HG03066 (cell line): ENCODE measurements around the gene PDXDC1.
"Not testable (repeated sequence)": the region's sequence is repeated elsewhere in the genome, so short reads cannot be mapped to it uniquely, and the experiment has no call there.

Experiments
- ATAC-seq: cut with Tn5 transposase; IDR thresholded peaks from one replicate; pipeline ENCODE4 v1.9.1; 2021; ENCODE audit warnings: low read depth; ENCODE audit not compliant: unreplicated experiment

Gene PDXDC1

DNA sequence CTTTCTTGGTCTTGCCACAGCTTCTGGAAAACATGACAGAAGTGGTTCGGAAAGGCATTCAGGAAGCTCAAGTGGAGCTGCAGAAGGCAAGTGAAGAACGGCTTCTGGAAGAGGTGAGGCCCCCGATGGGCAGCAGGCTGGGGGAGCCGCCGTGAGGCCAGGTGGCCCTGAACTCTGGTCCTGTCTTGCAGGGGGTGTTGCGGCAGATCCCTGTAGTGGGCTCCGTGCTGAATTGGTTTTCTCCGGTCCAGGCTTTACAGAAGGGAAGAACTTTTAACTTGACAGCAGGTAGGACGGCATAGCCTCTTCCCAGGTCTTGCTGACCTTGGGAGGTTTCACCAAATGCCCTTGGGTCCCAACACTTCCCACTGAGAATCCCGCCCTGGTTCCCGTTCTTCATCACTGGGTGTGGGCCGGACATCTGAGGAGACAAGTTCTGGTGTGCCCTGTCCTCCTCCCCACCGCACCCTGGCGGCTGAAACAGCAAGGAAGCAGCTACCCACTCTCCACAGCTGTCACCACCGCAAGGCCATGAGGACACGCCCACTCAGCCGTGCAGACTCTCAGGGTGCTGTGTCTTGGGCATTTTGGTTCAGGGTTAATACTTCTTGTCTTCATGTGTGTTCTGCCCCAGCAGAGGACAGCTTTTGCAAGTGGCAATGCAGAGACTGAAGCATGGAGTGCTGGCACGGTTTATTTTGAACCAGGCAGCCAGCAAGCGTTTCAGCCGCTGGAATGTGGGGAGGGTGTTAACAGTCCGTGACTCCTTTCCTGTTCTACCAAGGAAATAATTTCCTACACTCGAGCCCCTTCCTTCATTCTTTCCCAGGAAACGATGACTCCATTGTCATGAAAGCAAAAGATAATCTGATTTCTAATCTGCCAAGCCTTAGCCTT, 59.7 kb downstream of the PDXDC1 start:
- no peak for ATAC-seq

DNA sequence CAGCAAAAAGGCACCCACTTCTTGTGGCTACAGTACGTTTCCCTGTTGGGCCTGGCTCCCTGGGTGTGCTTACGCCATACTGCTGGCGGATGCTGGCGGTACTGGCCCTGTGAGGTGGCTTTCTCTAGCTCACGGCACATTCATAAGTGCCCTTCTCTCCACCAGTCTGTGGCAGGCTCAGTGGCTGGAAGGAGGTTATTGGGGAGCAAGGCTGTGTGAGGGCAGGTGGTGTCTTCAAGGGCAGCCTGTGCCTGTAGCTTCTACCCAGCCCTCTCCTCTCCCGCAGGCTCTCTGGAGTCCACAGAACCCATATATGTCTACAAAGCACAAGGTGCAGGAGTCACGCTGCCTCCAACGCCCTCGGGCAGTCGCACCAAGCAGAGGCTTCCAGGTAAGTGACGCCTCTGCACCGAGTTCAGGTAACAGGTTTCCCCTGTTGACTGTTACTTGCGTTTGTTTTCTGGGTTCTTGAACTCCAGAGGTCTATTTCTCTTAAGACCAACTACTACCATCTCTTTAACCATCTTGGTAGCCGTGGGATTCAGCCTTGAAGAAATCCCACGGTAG, 60.4 kb downstream of the PDXDC1 start:
- ATAC-seq: no peak

DNA sequence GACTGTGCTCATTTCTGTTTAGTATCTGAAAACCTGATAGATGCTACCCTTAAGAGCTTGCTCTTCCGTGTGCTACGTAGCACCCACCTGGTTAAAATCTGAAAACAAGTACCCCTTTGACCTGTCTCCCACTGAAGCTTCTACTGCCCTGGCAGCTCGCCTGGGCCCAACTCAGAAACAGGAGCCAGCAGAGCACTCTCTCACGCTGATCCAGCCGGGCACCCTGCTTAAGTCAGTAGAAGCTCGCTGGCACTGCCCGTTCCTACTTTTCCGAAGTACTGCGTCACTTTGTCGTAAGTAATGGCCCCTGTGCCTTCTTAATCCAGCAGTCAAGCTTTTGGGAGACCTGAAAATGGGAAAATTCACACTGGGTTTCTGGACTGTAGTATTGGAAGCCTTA, 62.2 kb downstream of the PDXDC1 start:
- no peak for ATAC-seq

DNA sequence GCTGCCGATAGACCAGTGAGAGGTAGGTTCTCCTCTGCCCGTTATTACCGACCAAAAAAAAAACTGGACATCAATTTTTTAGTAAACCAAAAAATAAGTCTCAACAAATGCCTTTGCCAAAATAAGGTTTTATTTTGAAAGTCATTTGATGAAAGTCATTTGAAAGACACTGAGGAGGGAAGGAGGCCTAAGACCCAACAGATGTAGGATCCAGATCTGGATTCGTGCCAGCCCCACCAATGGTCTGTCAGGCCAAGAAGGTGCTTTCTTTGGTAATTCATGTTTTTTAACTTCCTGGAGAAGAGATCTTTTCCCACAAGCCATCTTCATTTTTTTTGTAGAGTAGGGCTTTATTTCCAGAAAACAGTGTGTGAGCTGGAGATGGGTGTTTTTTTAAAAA, 62.9 kb downstream of the PDXDC1 start:
- ATAC-seq: no peak

DNA sequence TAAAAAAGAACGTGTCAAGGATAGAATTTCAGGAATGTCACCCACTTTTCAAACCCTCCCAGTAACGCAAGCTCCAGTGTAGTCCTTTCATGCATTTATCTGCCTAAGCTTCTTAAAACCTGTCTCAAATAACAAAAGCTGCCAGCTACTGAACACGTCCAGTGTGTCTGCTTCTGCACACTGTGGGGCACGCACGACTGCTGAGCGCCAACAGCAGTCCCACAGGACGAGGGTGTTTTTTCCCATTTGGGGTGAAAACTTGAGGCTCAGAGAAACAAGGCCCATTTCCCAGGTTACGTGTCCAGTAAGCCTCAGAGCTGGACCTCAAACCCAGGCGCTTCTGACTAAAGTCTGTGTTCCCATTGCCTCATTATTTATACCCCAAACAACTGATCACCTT, 63.9 kb downstream of the PDXDC1 start:
- ATAC-seq: no peak

DNA sequence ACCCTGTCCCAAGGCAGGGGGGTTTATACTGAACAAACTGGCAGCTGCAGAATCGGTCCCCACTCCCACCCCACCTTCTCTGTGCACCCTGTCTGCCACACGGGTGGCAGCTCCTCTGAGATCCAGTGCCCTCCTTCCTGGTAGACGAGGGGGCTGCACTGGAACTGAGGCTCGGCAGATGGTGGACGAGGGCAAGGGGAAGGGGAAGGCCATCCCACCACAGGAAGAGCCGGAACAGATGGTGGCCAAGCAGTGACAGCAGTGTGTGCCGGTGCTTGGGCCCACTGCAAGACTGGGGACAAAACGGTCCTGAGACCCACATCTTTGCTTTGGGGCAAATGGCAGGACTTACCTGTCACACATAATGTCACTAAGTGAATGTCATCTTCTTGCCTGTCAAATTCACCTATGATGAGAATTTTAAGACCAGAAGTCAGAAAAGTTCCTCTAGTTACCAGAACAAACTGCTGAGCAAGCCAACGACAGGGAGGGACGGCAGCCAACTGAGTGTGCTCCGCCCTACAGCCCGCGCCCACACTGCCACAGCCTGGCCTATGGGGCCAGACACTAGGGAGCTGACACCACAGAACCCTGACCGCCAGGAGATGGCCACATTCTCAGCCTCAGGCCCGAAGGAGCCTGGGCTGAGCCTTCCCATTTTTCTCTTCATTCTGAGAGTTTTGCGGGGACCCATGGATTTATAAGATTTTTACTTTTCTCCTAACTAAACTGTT, 66.6 kb downstream of the PDXDC1 start:
- ATAC-seq: no peak

DNA sequence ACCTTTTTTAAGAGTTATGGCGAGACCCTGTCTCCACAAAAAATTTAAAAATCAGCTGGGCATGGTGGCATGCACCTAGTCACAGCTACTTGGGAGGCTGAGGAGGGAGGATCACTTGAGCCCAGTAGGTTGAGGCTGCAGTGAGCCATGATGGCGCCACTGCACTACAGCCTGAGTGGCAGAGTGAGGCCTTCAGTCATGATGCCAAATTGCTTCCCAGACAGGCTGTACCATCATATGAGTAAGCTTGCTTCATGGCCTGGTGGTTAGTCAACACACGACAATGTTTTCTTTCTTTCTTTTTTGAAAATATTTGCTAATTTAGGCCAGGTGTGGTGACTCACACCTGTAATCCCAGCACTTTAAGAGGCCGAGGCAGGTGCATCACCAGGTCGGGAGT, 68.5 kb downstream of the PDXDC1 start:
- no peak for ATAC-seq

DNA sequence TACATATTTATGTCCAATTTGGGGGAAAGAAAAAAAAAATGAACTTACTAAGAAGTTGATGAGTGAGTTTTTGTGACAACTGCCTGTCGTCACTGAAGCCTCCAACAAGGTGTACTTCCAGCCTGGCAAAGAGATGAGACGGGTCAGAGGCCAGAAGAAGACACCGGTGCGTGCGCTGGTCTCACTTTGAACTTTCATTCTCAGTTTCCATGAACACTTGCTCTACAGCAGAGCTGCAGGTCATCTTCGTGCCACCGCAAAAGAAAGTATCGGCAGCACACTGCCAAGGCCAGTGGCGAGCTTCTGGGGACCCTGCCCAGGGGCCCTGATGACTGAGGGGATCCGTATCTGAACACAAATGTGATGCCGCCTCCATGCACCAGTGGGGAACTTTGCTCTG, 69.5 kb downstream of the PDXDC1 start:
- ATAC-seq: no peak

DNA sequence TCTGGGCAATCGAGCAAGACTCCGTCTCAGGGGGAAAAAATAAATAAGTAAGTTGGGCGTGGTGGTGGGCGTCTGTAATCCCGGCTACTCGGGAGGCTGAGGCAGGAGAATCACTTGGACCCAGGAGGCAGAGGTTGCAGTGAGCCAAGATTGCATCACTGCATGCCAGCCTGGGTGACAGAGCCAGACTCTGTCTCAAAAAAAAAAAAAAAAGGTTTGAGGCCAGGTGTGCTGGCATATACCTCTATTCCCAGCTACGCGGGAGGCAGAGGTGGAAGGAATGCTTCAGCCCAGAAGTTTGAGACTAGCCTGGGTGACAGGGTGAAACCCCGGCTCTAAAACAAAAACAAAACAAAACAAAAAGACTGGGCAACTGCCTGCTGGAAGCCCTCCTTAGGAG, 70.4 kb downstream of the PDXDC1 start:
- ATAC-seq: not testable (repeated sequence)

DNA sequence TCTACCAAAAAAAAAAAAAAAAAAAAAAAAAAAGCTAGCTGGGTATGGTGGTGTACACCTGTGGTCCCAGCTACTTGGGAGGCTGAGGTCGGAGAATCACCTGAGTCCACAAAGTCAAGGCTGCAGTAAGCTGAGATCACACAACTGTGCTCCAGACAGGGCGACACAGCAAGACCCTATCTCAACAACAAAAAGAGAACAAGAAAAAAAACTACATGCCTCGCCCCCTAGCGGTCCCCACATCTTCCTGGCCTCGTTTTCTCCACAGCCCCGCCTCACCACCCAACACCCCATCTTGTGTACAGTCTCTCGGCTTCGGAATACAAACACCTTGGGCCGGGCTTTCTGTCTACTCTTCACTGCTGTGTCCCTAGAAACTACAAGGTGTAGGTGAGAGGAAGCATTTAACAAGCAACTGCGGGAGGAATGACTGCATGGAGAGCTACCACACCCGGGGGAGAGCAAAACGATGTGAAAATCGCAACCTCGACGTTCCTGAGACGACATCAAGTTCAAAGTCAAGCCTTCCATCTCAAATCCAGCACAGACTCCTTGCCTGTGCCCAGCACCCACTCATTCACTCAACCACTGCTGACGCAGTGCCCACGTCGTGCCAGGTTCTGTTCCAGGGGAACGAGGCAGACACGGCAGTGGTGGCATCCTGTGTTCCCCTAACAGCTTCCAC, 72.0 kb downstream of the PDXDC1 start:
- ATAC-seq: no peak

DNA sequence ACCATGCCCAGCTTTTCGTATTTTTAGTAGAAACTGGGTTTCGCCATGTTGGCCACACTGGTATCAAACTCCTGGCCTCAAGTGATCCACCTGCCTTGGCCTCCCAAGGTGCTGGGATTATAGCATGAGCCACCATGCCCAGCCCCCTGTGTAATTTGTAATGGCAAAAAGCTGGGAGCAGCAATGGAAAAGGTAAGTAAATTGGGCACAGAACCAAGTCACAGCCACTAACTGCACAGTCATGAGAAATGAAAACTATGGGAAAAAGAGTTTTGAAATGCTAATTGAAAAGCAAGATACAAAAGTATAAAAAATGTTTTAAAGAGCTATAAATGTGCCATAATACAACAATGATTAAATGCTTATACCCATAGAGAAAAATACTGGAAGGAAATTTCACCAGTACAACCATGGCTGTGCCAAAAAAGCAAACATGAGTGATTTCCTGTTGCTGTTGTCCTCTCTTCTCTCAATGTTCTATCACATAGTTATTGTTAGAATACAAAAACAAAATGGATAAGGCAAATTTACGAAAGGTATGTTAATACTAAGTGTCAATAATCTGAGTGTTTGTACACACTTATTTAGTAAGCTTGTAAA, 74.9 kb downstream of the PDXDC1 start:
- ATAC-seq: no peak

DNA sequence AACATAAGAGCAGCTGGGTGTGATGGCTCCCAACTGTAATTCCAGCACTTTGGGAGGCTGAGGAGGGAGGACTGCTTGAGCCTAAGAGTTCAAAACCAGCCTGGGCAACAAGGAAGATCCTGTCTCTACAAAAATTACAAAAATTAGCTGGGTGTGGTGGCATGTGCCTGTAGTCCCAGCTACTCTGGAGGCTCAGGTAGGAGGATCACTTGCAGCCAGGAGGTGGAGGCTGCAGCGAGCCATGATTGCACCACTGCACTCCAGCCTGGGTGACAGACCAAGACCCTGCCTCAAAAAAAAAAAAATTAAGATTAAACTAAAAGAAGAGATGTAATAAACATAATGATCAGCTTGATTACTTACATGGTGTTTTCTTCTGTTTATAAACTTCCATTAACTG, 75.6 kb downstream of the PDXDC1 start:
- not testable (repeated sequence) for ATAC-seq

DNA sequence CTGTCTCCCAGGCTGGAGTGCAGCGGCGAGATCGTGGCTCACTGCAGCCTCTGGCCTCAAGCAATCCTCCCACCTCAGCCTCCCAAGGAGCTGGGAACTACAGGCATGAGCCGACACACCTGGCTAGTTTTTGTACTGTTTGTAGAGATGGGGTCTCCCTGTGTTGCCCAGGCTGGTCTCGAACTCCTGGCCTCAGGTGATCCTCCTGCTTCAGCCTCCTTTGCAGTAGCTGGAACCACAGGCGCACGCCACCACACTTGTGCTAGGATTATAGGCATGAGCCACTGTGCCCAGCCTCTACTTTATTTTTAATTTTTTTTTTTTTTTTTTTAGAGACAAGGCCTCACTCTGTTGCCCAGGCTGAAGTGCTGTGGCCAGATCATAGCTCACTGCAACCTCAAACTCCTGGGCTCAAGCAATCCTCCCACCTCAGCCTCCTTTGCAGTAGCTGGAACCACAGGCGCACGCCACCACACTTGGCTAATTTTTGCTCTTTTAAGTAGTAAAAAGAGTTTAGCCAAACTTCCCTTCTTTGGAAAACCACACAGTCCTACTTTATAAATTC, 76.6 kb downstream of the PDXDC1 start:
- ATAC-seq: no peak

DNA sequence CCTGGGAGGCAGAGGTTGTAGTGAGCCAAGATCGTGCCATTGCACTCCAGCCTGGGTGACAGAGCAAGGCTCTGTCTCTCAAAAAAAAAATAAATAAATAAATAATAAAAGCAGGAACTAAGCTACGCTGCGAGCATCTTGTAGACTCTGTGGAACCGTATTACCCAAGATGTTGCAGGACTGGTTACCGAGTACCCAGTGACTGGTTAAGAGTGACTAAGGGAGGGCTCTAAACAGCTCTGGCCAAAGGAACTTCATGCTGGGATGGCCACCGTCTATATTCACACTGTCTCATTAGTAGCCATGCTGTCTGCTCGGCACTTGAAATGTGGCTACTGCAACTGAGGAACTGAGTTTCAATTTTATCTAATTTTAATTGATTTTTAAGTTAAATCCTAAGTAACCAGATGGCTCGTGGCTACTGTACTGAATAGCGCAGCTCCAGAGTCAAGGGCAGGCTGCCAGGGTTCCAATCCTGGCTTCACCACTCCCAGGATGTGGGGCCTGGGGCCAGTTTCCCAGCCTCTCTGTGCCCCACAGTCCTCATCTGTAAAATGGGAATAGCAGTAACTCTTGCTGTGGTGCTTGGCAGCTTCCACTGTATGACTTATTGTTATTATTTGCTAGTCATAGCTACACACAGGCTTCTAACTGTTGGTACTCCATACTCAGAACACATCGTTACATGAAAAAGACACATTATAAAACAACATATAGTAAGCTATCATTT, 78.1 kb downstream of the PDXDC1 start:
- ATAC-seq: no peak

DNA sequence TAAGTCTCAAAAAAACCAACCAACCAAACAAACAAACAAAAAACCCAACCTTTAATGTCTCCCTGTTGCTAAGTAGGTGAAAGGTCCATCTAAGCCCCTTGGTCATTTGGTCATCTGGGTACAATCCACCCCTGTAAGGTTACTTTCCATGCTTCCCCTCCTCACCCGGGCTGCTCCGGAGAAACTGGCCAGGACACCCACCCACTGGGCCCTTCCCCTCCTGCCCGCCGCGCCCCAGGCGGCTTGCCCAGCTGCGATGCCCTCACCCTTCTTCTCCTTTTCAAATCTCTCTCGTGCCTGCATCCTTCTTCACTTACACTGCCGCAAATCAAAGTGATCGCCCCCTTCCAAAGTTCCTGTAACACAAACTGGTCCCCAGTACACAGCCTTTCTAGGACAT, 79.1 kb downstream of the PDXDC1 start:
- no peak for ATAC-seq

DNA sequence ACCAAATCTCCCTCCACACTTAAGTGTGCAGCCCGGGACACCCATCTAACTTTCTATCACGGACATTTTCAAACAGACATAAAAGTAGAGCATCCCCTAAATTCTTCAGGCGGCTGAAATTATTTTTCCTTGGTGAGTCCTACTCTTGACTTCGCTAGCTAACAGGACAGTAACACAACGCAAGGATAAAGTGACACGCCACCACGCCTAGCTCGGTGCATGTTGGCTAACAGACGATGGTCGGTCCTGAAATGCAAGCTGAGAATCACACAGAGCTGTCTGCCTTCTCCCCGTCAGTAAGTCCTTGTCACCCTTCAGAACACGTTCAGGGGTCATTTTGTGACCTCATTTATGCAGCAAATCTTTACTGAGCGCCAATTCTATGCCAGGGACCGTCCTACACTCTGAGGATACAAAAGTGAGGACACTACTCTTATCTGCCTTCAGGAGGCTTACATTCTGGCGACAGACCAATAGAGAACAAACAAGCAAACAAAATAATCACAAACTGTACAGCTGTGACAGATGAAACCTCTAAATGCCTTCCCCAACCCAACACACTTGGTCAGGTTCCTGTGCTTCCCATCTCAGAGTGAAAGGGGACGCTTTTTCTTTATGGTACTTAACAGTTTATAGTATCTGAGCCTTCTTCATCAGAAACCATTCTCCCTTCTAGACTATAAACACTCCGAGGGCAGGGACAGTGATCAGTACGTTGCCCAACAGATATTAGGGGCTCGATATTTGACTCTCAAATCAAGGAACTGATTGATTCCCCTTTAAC, 79.7 kb downstream of the PDXDC1 start:
- ATAC-seq: no peak

DNA sequence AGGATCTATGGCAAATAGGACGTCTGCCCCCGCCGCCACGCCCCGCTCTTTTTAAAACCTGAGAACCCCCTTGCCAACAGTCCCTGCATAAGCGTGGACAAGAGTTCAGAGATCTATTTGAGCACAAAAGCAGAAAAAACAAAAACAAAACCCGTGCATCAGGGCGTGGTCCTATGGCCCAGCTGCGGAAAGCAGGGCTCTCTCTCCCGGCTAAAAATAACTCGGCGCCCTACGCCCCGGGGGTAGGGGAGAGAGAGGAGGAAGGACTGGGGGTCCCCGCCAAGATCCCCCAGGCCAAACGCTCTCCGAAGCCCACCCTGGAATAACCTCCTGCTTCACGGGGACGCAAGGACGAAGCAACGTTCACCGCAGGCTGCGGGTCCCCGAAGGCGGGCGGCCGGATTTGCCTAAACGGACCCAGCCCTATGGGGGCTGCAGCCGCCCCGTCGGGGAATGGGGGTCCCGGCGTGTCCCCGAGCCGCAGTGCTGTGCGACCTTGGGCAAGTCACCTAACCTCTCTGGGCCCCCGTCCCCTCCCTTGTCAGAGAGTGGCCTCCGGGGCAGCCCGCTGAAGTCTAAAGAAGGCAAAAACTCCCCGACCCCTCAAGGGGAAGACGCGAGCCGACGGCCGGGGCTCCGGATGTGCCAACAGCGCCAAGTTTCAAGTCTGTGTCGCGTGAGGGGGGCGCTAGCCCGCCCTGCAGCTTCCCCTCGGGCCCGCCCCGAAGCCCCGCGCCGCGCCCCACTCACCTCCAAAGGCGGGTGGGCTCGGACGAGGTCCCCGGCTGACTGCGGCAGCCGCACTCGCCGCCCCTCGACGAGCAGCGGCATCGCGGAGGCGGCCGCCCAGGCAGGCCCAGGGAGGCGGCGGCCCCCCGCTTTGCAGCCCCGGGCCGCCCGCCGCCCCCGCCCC, 80.6 kb downstream of the PDXDC1 start:
- ATAC-seq: peak; percentile 53
